Activated CD8-positive, alpha-beta memory T cell treated with anti-CD3 and anti-CD28 coated beads for 24 hours (primary cell): ENCODE data around the gene VSIR.

Source experiments
- DNase-seq: peaks from one replicate; pipeline ENCODE4 v3.0.0-alpha.2; 2020

The VSIR gene

DNA sequence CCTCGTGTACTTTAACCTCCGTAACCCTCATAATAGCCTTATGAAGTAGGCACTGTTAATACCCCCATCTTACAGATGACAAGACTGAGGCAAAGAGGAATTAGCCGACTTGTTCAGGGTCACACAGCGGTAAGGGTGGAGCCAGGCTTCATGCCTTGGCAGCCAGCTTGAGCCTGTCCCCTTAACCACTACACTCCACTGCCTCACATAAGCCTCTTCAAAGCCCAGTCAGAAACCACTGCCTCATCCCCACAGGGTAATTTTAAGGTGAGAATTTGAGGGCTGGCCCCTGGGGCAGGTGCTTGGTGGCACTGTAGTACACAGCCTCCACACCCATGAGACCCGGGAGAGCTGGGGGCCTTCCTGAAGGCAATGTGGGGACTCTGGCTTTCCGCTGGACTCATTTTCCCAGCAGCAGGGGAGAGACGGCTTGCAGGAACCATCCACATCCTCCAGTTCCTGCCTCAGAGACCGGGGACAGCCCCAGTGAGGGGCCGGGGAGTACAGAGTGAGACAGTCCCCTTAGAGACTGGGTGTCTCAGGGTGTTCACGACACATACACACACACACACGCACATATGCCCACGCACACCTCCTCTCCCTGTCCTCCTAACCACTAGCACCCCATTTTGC, 46.1 kb downstream of the VSIR start:
- DNase-seq, result peak; percentile 86

DNA sequence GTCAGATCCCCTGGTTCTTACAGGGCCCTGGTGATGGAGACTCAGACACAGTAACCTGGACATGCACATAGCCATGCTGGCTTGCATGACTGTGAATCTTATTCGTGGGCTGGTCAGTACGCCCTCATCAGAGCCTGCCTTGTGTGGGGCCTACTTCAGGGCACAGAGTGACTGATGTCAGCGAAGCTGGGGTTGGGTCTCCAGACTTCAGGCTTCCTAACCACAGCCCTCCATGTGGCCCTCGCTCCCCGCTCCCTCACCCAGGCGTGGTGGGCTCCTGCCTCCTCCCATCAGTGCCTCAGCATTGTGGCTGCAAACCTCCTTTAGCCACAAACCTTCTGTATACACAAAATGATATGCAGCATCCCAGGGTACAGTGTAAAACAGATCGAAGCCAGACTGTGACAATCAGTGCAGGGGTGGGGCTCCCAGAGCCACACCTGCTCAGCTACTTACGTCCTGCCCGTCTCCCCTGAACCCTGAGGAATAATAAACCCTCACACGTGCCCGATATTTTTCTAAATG, 46.7 kb downstream of the VSIR start:
- DNase-seq, result no peak

- peak; percentile 89 for DNase-seq
These were observed 47.2 kb downstream of the VSIR start for GRCh38 chr10:71725998-71726579.

GRCh38 chr10:71725249-71725648, 48.1 kb downstream of the VSIR start:
- DNase-seq, result no peak

DNA sequence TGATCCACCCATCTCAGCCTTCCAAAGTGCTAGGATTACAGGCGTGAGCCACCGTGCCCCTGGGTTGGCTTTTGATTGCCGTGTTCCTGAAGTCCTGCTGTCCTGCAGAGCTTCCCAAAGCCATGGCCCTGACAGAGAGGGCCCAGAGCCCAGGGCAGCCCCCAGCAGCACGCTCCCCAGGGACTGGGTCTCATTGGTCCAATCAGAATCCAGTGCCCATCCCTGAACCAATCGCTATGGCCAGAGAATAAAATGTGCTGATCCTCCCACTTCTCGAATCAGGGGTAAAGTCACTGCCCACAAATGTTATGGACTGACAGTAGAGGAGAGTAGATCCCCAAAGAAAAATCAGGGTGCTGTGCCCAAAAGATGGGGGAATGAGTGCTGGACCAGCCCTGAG, 48.8 kb downstream of the VSIR start:
- DNase-seq, result no peak

- no peak for DNase-seq
These were observed 50.0 kb downstream of the VSIR start for GRCh38 chr10:71723311-71723710.

DNA sequence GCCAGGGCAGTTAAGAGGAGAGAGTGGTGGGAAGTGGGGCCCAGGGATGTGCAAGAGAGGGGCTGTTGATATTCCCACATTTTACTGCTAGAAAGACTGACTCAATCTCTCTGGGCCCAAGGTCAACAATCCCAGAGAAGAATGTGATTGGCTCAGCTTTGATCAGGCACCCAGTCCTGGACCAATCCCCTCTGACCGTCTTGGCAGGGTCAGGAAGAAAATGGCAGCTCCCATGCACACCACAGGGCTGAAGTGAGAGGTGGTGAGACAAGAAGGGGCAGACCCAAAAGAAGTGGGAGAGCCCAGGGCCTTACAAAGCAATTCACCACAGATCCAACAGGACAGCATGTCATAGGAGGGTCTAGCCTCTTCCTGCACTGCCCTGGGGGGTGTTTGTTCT, 50.5 kb downstream of the VSIR start:
- DNase-seq, result no peak

DNA sequence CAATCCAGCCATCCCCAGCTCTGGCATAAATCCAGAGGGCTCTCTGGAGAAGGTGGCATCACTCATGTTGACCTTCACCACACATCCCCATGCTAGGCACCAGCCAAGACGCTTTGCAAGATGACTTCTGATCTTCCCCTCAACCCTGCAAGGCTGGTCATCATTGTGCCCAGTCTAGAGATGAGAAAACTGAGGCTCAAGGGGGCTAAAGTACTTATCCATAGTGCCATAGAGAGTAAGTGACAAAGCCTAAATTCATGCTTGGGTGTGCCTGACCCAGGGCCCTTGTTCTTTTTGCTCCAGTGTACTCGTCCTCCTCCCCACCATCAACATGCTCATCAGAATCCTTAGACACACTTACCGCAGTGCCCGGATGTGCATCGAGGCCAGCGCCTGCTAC, 52.0 kb downstream of the VSIR start:
- DNase-seq, result no peak

DNA sequence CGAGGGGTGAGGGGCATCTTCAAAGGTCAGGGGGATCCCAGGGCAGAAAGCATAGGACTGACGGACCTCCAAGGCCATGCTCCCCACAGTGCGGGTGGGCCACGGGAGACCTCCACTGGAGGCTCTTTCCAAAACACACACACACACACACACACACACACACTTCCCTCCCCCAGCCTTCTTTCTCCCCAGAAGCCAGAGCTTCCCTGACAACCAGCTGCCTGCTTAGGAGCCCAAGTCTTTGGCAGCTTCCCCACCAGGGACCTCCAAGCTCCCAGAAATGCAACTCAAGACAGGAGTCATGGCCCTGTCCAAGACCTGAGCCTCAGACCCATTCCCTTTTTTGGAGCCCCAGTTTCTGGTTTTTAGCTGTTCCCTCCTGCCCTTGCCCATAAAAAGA, 53.0 kb downstream of the VSIR start:
- DNase-seq, result no peak

- no peak for DNase-seq
These were observed 53.7 kb downstream of the VSIR start, which contains the start of gene C10orf105 for GRCh38 chr10:71719464-71720201. C10orf105 (minus strand) TSS chr10:71719778; CDS start chr10:71716337, 3,441 bp downstream.

DNA sequence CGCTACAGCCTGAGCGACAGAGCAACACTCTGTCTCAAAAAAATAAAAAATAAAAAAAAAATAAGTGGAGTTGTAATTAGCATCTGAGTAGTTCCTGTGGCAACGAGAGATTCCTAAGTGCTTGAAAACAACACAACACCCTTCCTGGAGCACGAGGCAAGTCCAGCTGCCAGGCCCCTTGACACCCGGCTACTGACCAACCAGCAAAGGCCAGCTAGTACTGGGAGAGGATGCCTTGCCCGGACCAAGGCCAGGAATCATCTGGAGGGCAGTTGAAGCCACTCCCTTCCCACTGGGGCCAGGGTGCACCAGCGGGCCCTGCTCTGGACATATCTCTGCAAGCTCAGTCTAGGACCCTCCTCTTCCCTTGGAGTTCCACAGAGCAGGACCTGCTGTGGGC, 54.3 kb downstream of the VSIR start:
- DNase-seq, result no peak

DNA sequence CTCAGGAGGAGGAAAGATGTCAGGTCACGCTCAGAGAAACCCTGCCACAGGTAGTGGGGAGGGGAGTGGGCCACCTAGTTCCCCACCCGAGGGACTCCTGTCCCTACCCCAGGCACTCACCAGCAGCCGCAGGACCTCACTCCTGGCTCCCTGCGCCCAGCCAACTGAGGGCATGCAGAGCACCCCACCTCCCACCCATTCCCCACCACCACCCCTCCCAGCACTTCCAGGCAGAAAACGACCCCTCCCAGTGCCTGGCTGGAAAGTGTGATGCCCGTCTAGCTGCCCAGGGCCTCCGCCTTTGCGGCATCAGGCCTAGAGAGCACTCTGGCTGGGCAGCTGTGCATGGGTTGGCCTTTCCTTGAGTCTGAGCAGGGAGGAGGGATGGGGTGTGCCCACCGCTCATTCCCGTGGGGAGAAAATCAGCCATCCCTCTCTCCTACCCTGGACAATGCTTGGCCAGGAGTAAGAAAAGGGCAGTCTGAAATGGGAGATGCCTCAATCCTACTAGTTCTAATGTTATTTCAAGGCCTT, 55.1 kb downstream of the VSIR start:
- DNase-seq, result no peak

- DNase-seq, result no peak
These were observed 55.8 kb downstream of the VSIR start for GRCh38 chr10:71717551-71717951.

GRCh38 chr10:71717056-71717455, 56.3 kb downstream of the VSIR start:
- DNase-seq, result no peak

GRCh38 chr10:71716426-71716825, 56.9 kb downstream of the VSIR start:
- DNase-seq, result no peak

- no peak for DNase-seq
These were observed 57.5 kb downstream of the VSIR start for GRCh38 chr10:71715860-71716259.

- no peak for DNase-seq
These were observed 58.3 kb downstream of the VSIR start for GRCh38 chr10:71715026-71715425.

DNA sequence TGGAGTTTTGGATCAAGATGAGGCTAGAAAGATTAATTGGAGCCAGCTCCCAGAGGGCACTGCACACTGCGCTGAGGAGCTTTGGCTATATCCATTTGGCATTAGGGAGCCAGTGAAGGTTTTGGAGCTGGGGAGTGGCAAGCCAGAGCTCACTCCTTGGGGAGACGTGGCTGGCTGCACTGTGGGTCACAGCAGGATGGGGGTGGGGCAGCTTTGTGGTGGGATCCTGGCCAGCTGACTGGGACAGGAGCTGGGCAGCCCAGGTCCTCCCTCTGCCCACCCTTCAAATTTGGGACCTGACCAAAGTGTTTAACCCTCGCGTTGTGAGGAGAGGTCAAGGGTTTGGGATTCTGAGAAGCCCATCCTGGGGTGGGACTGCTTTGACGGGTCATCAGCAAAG, 58.7 kb downstream of the VSIR start:
- no peak for DNase-seq

GRCh38 chr10:71714031-71714410, 59.3 kb downstream of the VSIR start:
- no peak for DNase-seq

DNA sequence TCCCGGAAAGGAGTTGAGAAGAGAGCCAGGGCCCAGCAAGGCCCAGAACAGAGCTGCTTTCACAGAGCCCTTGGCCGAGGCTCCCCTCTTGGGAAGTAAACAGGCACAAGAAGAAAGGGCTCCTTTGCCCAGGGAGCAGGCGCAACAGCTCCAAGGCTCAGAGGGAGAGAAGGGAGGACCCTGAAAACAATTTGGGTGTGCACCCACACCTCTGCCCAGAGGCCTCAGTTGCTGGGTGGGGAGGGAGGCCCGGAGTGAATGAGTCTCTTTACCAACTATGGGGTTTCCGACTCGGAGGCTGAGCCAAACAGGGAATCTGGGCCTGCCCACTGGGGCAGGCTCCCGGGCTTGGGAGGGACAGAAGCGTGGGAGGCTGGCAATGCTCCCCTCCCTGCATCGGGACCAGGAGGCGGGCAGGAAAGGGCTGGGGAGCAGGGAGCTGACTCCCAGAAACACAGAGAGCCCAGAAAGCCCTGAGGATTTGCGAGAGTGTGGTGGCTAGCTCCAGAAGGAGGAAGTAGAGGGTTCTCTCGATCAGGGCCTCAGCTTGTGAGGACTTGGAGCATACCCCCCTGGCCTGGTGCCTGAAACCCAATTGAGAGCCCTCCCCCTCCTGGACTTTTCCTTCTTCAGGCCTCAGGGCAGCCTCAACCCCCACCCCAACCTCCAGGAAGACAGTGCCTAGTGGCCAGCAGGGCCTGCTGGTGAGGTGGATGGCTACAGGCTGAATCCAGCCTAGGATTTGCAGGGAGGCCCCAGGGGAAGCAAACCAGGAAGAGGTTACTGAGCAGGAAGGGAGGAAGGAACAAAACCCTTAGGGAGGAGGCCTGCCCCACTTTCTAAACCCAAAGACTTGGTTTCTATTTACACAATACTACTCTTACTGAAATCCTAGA, 59.9 kb downstream of the VSIR start:
- no peak for DNase-seq

- DNase-seq, result peak; percentile 84
These were observed 60.7 kb downstream of the VSIR start for GRCh38 chr10:71712572-71713134.

DNA sequence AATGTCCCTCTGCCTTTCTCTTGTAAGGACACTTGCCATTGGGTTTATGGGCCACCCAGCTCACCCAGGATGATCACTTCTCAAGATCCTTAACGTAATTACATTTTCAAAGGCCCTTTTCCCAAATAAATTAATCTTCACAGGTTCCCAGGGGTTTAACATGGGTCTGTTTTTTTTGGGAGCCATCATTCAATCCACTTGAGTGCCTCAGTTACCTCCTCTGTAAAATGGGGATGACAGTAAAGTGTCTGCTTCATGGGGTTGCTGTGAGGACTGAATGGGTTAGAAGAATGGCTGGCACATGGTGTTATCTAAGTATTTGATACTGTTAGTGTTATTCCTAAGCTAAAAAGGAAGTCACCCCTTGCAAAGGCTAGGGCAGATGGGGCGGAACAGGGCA, 61.1 kb downstream of the VSIR start:
- no peak for DNase-seq
